NCI-H226 (cell line): Measurements from ENCODE around the gene CALCOCO2.
A peak's percentile ranks its signal among the peaks of the same experiment; 100 is the strongest.

Source experiments
- DNase-seq: peaks from one replicate; pipeline ENCODE4 v3.0.0-alpha.2; 2015

The CALCOCO2 gene

GRCh38 chr17:48873696-48874443, 43.0 kb downstream of the CALCOCO2 start:
- no peak for DNase-seq

DNA sequence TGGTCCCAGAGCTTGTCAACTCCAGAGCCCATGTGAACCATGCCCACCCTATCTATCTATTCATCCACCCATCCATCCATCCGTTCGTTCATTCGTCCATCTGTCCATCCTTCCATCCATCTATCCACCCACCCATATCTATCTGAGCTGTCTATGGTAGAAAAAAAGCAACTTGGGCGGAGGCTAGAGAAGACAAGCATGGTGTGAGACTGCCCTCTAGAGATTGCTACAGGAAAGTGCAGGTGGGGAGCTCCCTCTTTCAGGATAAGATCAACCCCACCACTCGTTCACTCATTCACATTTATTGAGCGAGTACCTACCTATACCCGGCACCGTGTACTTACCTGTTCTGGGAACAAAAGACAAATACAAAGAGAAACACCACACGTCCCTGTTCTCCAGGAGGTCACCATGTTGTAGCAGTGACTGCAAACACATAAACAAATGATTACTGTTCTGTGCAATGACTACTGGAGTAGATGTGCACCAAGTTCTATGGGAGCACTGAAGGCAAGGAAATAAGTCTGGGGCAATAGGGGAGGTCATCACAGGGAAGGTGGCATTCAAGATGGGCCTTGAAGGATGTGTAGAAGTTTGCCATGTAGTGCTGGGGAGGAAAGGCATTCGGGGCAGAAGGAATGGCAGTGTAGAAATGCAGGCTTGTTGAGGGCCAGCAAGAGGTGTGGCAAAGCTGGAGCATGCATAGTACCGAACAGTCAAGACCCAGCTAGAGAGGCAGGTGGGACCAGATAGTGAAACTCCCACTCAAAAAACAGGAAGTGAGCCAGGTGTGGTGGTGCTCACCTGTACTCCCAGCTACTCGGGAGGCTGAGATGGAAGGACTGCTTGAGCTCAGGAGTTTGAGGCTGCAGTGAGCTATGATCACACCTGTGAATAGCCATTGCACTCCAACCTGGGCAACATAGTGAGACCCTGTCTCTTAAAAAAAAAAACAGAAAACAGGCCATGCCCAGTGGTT, 48.4 kb downstream of the CALCOCO2 start:
- peak; percentile 25 for DNase-seq

DNA sequence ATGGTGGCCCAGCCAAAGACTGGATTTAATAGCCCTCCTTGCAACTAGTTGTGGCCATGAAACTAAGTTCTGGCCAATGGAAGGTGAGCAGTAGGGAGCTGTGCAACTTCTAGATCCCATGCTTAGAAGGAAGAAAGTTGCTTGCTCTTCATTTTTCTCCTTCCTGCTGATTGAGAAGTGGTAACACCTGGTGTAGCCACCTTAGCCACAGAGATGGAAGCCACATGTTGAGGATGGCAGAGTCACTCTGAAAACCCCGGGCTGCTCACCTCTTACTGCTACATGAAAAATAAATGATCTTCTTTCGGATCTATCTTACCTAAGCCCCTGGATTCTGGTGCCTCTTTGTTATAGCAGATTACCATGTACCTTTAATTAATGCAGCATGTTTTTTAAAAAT, 51.4 kb downstream of the CALCOCO2 start:
- no peak for DNase-seq

- no peak for DNase-seq
These were observed 52.3 kb downstream of the CALCOCO2 start for GRCh38 chr17:48883171-48883570.

DNA sequence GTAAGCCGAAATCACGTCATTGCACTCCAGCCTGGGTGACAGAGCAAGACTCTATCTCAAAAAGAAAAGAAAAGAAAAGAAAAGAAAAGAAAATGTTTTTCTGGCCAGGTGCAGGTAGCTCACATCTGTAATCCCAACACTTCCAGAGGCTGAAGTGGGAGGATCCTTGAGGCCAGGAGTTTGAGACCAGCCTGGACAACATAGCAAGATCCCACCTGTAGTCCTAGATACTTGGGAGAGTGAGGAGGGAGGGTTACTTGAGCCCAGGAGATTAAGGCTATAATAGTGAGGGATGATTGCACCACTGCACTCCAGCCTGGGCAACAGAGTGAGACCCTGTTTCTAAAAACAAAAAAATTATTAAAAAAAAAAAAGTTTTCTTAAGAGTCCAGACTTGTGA, 59.3 kb downstream of the CALCOCO2 start:
- no peak for DNase-seq

DNA sequence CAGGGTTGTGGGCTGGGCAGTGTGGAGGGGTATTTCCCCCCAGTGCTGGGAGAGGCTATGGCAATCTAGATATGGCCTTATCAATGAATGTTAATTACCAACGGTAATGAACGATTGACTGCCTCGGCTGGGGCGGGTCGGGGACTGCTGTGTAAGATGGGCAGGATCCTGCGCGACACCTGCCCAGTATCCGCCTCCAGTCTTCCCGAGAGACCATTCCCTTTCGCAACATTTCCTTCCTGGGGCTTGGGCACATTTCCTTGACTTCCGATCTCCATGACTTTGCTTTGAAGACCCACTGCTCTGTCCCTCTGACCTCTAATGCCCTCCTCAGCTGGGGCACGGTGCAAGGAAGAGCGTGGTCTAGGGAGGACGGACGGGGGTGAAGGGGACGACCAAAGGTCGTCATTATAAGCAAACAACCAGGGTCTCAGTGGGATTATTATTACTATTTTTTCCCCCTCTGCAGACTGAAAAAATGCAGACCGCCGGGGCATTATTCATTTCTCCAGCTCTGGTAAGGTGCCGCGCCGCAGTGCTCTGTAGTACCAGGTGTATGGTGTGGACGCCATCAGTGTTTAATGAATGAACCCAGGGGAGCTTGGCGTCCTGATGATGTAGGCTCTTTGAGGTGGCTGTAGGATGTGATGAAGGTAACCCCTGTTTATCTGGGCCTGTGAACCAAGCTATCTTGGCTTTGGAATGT, 62.3 kb downstream of the CALCOCO2 start:
- DNase-seq: no peak

DNA sequence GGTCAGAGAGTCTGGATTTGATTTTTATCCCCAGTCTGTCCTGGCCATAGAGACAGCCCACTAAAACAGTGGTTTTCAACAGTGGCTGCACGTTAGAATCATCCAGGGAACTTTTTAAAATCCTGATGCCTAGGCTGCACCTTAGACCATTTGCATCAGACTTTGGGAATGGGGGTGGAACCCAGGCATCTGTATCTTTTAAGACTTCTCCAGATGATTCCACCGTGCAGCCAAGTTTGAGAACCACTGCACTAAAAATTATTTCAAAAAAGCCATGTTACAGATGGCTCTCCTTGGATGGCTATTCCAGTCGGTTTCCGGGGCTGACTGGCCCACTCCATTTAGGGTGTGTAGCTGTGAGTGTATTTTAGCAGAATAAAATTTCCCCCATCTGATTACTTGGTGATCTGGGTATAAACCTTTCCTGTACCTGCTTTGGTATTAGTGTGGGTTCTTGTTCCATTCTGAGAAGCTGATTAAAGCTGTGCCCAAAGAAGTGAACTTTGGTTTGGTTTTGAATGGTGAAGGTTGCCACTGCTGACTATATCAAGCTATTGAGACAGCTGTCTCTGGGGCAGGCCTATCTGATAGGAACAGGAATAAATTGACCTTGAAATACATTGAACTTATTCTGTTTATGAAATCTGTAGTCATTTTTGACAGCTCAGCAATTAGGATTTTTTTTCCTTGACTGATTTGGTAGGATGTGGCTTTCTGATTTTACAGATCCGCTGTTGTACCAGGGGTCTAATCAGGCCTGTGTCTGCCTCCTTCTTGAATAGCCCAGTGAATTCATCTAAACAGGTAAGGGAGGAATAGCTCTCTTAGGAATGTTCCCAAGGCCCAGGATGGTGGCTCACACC, 63.0 kb downstream of the CALCOCO2 start:
- DNase-seq: no peak

GRCh38 chr17:48894886-48895285, 64.1 kb downstream of the CALCOCO2 start:
- DNase-seq: no peak

GRCh38 chr17:48901241-48901640, 70.4 kb downstream of the CALCOCO2 start:
- no peak for DNase-seq

GRCh38 chr17:48903401-48903800, 72.6 kb downstream of the CALCOCO2 start:
- no peak for DNase-seq

GRCh38 chr17:48904428-48904827, 73.6 kb downstream of the CALCOCO2 start:
- no peak for DNase-seq

- DNase-seq: no peak
These were observed 75.2 kb downstream of the CALCOCO2 start for GRCh38 chr17:48905987-48906515.

DNA sequence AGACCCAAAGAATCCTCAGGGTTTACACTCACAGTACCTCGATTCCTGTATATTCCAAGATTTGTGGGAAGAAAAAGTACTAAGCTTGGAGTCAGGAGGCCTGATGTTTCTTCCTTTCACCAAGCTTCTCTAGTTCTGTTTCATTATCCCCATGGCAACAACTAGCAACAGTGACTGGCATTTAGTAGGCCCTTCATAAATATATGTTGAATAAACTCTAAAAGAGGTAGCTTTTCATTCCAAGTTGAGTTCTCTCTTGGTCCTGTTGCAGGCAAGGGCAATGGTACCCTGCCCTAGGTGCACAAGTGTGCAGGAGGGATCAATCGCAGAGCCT, 76.8 kb downstream of the CALCOCO2 start:
- DNase-seq: peak; percentile 17

DNA sequence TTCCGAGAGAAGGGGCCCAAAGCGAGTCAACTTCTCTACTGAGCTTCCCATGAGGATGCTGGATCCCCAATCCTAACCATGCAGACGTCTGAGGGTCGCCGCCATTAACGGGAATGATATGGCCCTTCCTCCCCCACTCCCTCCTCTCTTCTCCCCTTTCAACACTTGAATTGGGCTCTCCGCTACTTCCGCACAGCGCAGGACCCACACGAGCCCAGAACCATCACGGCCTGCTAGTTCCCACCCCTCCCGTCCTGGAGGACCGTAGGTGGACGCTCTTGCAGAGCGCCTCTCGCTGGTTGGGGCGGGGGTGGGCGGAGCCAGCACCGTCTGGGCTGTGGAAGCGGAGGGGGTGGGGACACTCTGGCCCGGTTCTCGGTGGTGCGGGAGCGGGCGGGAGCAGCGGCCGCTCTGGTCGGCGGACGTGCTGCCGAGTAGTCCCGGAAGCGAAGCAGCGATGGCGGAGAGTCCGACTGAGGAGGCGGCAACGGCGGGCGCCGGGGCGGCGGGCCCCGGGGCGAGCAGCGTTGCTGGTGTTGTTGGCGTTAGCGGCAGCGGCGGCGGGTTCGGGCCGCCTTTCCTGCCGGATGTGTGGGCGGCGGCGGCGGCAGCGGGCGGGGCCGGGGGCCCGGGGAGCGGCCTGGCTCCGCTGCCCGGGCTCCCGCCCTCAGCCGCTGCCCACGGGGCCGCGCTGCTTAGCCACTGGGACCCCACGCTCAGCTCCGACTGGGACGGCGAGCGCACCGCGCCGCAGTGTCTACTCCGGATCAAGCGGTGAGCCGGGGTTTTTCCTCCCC, 77.4 kb downstream of the CALCOCO2 start, which contains the start of gene UBE2Z:
TSS of gene UBE2Z (plus strand) at position 361 of the 797 bp plus-strand sequence. CDS start at position 458, 97 bp downstream.
- peak; percentile 92 for DNase-seq

- DNase-seq: peak; percentile 84
These were observed 78.1 kb downstream of the CALCOCO2 start for GRCh38 chr17:48908853-48909394.

- DNase-seq: no peak
These were observed 78.9 kb downstream of the CALCOCO2 start for GRCh38 chr17:48909783-48910182.

DNA sequence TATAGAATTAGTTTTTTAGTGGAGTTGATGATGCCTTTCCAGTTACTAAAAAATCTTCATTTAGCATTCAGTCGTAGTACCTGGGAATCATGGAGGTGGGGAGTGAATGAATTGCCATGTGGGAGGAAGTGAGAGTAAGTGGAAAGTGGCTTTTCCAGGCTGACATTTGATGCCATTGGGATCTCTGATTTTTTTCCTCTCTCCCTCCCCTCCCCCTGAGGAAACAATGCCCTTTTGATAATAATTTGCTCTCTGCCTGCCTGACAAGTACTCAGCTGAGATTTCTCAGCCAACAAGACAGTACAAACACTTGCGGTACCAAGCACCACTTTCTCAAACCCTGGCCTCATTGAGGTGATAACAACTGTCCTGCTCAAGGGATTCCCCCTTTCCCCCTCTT, 79.5 kb downstream of the CALCOCO2 start:
- no peak for DNase-seq

DNA sequence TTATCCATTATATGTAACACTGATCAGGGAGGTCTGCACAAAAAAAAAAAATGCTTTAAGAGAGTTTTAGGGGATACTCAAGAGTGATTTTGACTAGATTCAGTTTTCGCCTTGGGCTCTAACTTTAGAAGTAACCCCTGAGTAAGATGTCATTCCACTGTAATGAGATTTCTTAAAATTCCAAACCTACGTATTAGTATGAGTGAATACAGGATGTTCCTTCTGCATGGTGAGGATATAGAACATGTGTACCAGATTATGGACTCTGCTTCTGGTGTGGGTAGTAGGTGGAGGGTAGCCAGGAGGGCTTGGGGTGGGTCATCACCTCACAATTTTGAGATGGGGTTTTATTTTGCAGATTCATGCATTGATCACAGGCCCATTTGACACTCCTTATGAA, 81.6 kb downstream of the CALCOCO2 start:
- no peak for DNase-seq
